UCSD-AML1 (cell line): ENCODE data around the gene LDLRAD4.

ENCODE experiments used
- DNase-seq: peaks from one replicate; lab custom pipeline; 2025; ENCODE audit not compliant: unreplicated experiment; lab: John Stamatoyannopoulos, UW

LDLRAD4 gene

GRCh38 chr18:13399511-13399910 lies 181.0 kb downstream of the LDLRAD4 start:
- no peak for DNase-seq

- no peak for DNase-seq
These were observed 182.2 kb downstream of the LDLRAD4 start for GRCh38 chr18:13400636-13401315.

- DNase-seq: no peak
These were observed 182.8 kb downstream of the LDLRAD4 start for GRCh38 chr18:13401404-13401803.

- no peak for DNase-seq
These were observed 183.3 kb downstream of the LDLRAD4 start for GRCh38 chr18:13401826-13402225.

GRCh38 chr18:13403786-13404549 lies 185.4 kb downstream of the LDLRAD4 start:
- no peak for DNase-seq

- no peak for DNase-seq
These were observed 186.9 kb downstream of the LDLRAD4 start for GRCh38 chr18:13405305-13406038.

GRCh38 chr18:13406049-13406615 lies 187.6 kb downstream of the LDLRAD4 start:
- no peak for DNase-seq

GRCh38 chr18:13406736-13407135 lies 188.2 kb downstream of the LDLRAD4 start:
- no peak for DNase-seq

GRCh38 chr18:13407484-13407883 lies 188.9 kb downstream of the LDLRAD4 start:
- no peak for DNase-seq

- no peak for DNase-seq
These were observed 190.5 kb downstream of the LDLRAD4 start for GRCh38 chr18:13409026-13409425.

GRCh38 chr18:13409997-13410396 lies 191.4 kb downstream of the LDLRAD4 start:
- DNase-seq: no peak

- no peak for DNase-seq
These were observed 191.9 kb downstream of the LDLRAD4 start for GRCh38 chr18:13410471-13410870.

- DNase-seq: no peak
These were observed 193.5 kb downstream of the LDLRAD4 start for GRCh38 chr18:13412017-13412416.

- DNase-seq: no peak
These were observed 194.3 kb downstream of the LDLRAD4 start for GRCh38 chr18:13412901-13413300.

GRCh38 chr18:13414102-13414501 lies 195.5 kb downstream of the LDLRAD4 start:
- no peak for DNase-seq

GRCh38 chr18:13414521-13414920 lies 196.0 kb downstream of the LDLRAD4 start:
- no peak for DNase-seq

- no peak for DNase-seq
These were observed 197.2 kb downstream of the LDLRAD4 start for GRCh38 chr18:13415736-13416135.

- DNase-seq: peak; percentile 32
These were observed 197.6 kb downstream of the LDLRAD4 start for GRCh38 chr18:13416208-13416607.

- DNase-seq: no peak
These were observed 198.3 kb downstream of the LDLRAD4 start for GRCh38 chr18:13416848-13417247.

GRCh38 chr18:13418013-13418710 lies 199.6 kb downstream of the LDLRAD4 start:
- DNase-seq: no peak
